Spleen (tissue), 11 donors: ENCODE data around the gene AKAP6. TPM values are rescaled to one million over a fixed set of nuclear protein-coding genes. Genes with fewer than 3 reads are reported as not detected.

Experiments used
- DNase-seq: peaks from one replicate; pipeline ENCODE4 v3.0.0-alpha.2; 2020
- H3K27ac ChIP-seq, 8 donors: fragments of 200-600 bp; sonication (generic) in 7 of 8; 1 replicate in 4 of 8; 2 replicates in 4 of 8; pipeline versions ENCODE4 v1.5.0 to v1.8.0; 2016 to 2021; ENCODE audit warnings: inconsistent platforms in 4 of 8, mild to moderate bottlenecking in 4 of 8, moderate library complexity in 1 of 8
- H3K27me3 ChIP-seq, 7 donors: fragments of 200-600 bp; sonication (generic) in 6 of 7; replicated peaks in 1 of 7; 1 replicate in 4 of 7; 2 replicates in 3 of 7; pipeline versions ENCODE4 v1.5.0 to v1.8.0; 2016 to 2021; ENCODE audit warnings: inconsistent platforms in 3 of 7, mild to moderate bottlenecking in 1 of 7
- H3K36me3 ChIP-seq, 6 donors: fragments of 200-600 bp; sonication (generic) in 5 of 6; 1 replicate in 4 of 6; 2 replicates in 2 of 6; pipeline versions ENCODE4 v1.5.0 to v1.8.0; 2016 to 2021; ENCODE audit warnings: inconsistent platforms in 2 of 6
- H3K4me1 ChIP-seq, 6 donors: fragments of 200-600 bp; sonication (generic) in 5 of 6; 1 replicate in 3 of 6; 2 replicates in 3 of 6; pipeline versions ENCODE4 v1.5.0 to v1.8.0; 2016 to 2021; ENCODE audit warnings: inconsistent platforms in 3 of 6
- H3K4me3 ChIP-seq, 8 donors: fragments of 200-600 bp; sonication (generic) in 7 of 8; 1 replicate in 4 of 8; 2 replicates in 4 of 8; pipeline versions ENCODE4 v1.5.0 to v1.8.0; 2016 to 2021; ENCODE audit warnings: inconsistent platforms in 4 of 8, mild to moderate bottlenecking in 4 of 8, moderate library complexity in 2 of 8
- H3K9me3 ChIP-seq, 8 donors: fragments of 200-600 bp; sonication (generic) in 7 of 8; 1 replicate in 4 of 8; 2 replicates in 4 of 8; pipeline versions ENCODE4 v1.5.0 to v1.8.0; 2016 to 2021; ENCODE audit warnings: inconsistent platforms in 4 of 8
- CTCF ChIP-seq, 11 experiments: fragments of 200-600 bp in 7 of 11; fragments of 450-650 bp in 4 of 11; sonication (generic) in 4 of 11; IDR thresholded peaks in 8 of 11; conservative IDR thresholded peaks in 3 of 11; 1 replicate in 7 of 11; 2 replicates in 4 of 11; pipeline versions ENCODE4 v1.4.0 to v1.8.0; 2016 to 2021; ENCODE audit warnings: antibody characterized with exemption in 11 of 11, inconsistent platforms in 4 of 11, mild to moderate bottlenecking in 1 of 11
- POLR2A ChIP-seq, 3 donors: fragments of 450-650 bp; IDR thresholded peaks; one replicate each; pipeline ENCODE4 v1.5.1; 2017; ENCODE audit warnings: antibody characterized with exemption in 3 of 3, mild to moderate bottlenecking in 1 of 3
- POLR2AphosphoS5 ChIP-seq, 3 donors: sonication (generic); formaldehyde crosslinking; IDR thresholded peaks; one replicate each; pipeline ENCODE4 v1.5.1; 2017; ENCODE audit warnings: antibody characterized with exemption in 3 of 3
- WGBS, 5 donors: extraction: QIAGEN DNeasy Blood & Tissue Kit in 3 of 5; methylation state at CpG; one replicate each; pipeline versions ENCODE4 v1.1.5 to v1.1.7; 2013 to 2018; 5-methylcytosine and 5-hydroxymethylcytosine counted together
- intact Hi-C: fragments of 100-400 bp; cut with DNase I; formaldehyde crosslinking; loops from one replicate; pipeline ENCODE4 v1.15.0; 2023; ENCODE audit warnings: low total_unique reads
- polyA plus RNA-seq, 3 donors: library from polyadenylated mRNA; stranded (reverse); fragments of 200-250 nt; gene quantifications; one replicate each; pipeline ENCODE4 v1.2.1, GENCODE V29; 2013
- total RNA-seq, 7 donors: library from RNA; depleted of rRNA in 3 of 7; stranded (reverse); fragments of >200 nt in 3 of 7; fragmentation: NEBNext Ultra II Directional in 4 of 7; extraction: Animal tissue kit (Norgen Biotek cat#: 25700) in 4 of 7; gene quantifications; one replicate each; pipeline versions ENCODE4 v1.1.0 to v1.2.1, GENCODE V29; 2016 to 2021
- donor health status: healthy with polysubstance abuse.
- donor health status: DM: no; HTN: no; CAD: no; lungs with moderate emphysema.
- donor health status: DM: no; HTN: no; CAD: no.
- donor health status: Bipolar disorder and iron deficiency.
- donor health status: healthy.
- donor health status: DM: no; HTN: no; CAD: no.
- donor health status: DM: yes; HTN: yes; CAD: no.

AKAP6 gene
- total and polyA plus RNA-seq, 10 donors, result 0.20 to 12.1 (median 4.8) TPM

- no peaks in the 10 kb centered on the region for H3K9me3 ChIP-seq
- H3K4me1 ChIP-seq, result no peaks in the 10 kb centered on the region
- H3K27me3 ChIP-seq, result no peaks in the 10 kb centered on the region
- WGBS, 5 donors, result 61 to 80% (median 68%) methylated on average over 1 of the region's 1 CpG
- no peak overlapping the region for H3K27ac ChIP-seq
- no peak overlapping the region for H3K4me3 ChIP-seq
- intact Hi-C loops, result no loop called here
- no peaks in the 10 kb centered on the region for H3K36me3 ChIP-seq
- TF ChIP-seq CTCF (IDR thresholded peaks at IDR 0.05 in 8 of 11, conservative IDR thresholded peaks at IDR 0.05 in 3 of 11), result no peak
- no peak for TF ChIP-seq POLR2A (IDR thresholded peaks at IDR 0.05)
- no peak for TF ChIP-seq POLR2AphosphoS5 (IDR thresholded peaks at IDR 0.05)
- DNase-seq, result no peak
These were observed 354.6 kb downstream of the AKAP6 start for GRCh38 chr14:32683679-32684078.

- Histone ChIP-seq H3K4me1 (no peaks in the 10 kb centered on the region), H3K36me3 (no peaks in the 10 kb centered on the region), H3K4me3 (no peak overlapping the region), H3K9me3 (no peaks in the 10 kb centered on the region), H3K27me3 (no peaks in the 10 kb centered on the region), H3K27ac (no peak overlapping the region)
- no peak for DNase-seq
- intact Hi-C loops, result no loop called here
- TF ChIP-seq POLR2A (IDR thresholded peaks at IDR 0.05) (no peak), POLR2AphosphoS5 (IDR thresholded peaks at IDR 0.05) (no peak), CTCF (IDR thresholded peaks at IDR 0.05 in 8 of 11, conservative IDR thresholded peaks at IDR 0.05 in 3 of 11) (no peak)
- WGBS, 5 donors, result 62 to 84% (median 77%) methylated on average over 2 of the region's 2 CpGs
These were observed 359.8 kb downstream of the AKAP6 start for GRCh38 chr14:32688941-32689340.

DNA sequence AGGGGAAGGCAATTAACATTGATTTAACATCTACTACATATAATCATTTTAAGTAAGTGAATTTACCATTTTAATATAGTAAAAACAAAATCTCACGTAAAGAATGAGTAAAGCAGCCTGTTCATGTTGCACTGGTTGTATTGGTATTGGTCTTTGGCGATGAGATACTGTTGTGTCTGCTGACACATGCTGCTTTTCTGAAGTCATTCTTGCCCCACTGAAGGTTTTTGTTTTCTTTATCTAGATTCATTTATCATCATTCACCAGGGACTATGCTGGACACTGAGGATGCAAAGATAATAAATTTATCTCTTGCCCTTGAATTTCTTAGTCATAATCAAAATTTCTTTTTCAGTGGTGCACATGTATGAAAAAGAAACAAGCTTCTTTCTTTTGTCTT lies 363.3 kb downstream of the AKAP6 start:
- intact Hi-C loops, result no loop called here
- 79 to 98% (median 90%) methylated on average over 2 of the region's 2 CpGs for WGBS, 5 donors
- no peak for TF ChIP-seq CTCF (IDR thresholded peaks at IDR 0.05 in 8 of 11, conservative IDR thresholded peaks at IDR 0.05 in 3 of 11)
- no peak for TF ChIP-seq POLR2A (IDR thresholded peaks at IDR 0.05)
- no peak for TF ChIP-seq POLR2AphosphoS5 (IDR thresholded peaks at IDR 0.05)
- no peaks in the 10 kb centered on the region for H3K27me3 ChIP-seq
- no peaks in the 10 kb centered on the region for H3K4me1 ChIP-seq
- no peak overlapping the region for H3K27ac ChIP-seq
- no peaks in the 10 kb centered on the region for H3K36me3 ChIP-seq
- H3K4me3 ChIP-seq, result no peak overlapping the region
- no peak for DNase-seq
- no peaks in the 10 kb centered on the region for H3K9me3 ChIP-seq

GRCh38 chr14:32693114-32693513 lies 364.0 kb downstream of the AKAP6 start:
- DNase-seq, result no peak
- H3K27me3 ChIP-seq, result no peaks in the 10 kb centered on the region
- 57 to 72% (median 63%) methylated on average over 3 of the region's 3 CpGs for WGBS, 5 donors
- intact Hi-C loops, result no loop called here
- TF ChIP-seq CTCF (IDR thresholded peaks at IDR 0.05 in 8 of 11, conservative IDR thresholded peaks at IDR 0.05 in 3 of 11) (no peak), POLR2AphosphoS5 (IDR thresholded peaks at IDR 0.05) (no peak), POLR2A (IDR thresholded peaks at IDR 0.05) (no peak)
- no peaks in the 10 kb centered on the region for H3K36me3 ChIP-seq
- no peak overlapping the region for H3K27ac ChIP-seq
- no peak overlapping the region for H3K4me3 ChIP-seq
- H3K4me1 ChIP-seq, result no peaks in the 10 kb centered on the region
- H3K9me3 ChIP-seq, result no peaks in the 10 kb centered on the region
